G401 (cell line): ENCODE results near the gene CUL2. TPM values are rescaled to one million over a fixed set of nuclear protein-coding genes. Genes with fewer than 3 reads are reported as not detected.
"Not testable (repeated sequence)": the region's sequence is repeated elsewhere in the genome, so short reads cannot be mapped to it uniquely, and the experiment has no call there.

Source experiments
- DNase-seq: peaks from one replicate; pipeline ENCODE4 v3.0.0-alpha.2; 2015; ENCODE audit warnings: low spot score
- in situ Hi-C: cut with HindIII; loops from 2 replicates; pipeline ENCODE4 v1.10.0; 2016; ENCODE audit warnings: low sequenced_read_pairs, mixed read lengths
- total RNA-seq: library from RNA; depleted of rRNA; stranded (reverse); fragments of >200 nt; shearing (Covaris generic); gene quantifications from 2 replicates; pipeline ENCODE4 v1.2.3, GENCODE V29; 2014

Gene CUL2
- total RNA-seq, 1 experiment from 2014 or later = 29.2 TPM

- peak; percentile 38 for DNase-seq
- in situ Hi-C loops = no loop called here
Measured at GRCh38 chr10:34994565-34995142, 95.5 kb downstream of the CUL2 start.

GRCh38 chr10:34993782-34994181 lies 96.4 kb downstream of the CUL2 start:
- in situ Hi-C loops = no loop called here
- DNase-seq = no peak

- in situ Hi-C loops, DNase-seq: not testable (repeated sequence)
Measured at GRCh38 chr10:34991117-34991516, 99.0 kb downstream of the CUL2 start.

GRCh38 chr10:34988397-34989067 lies 101.6 kb downstream of the CUL2 start:
- in situ Hi-C loops = no loop called here

GRCh38 chr10:34985823-34986222 lies 104.3 kb downstream of the CUL2 start:
- DNase-seq = no peak
- in situ Hi-C loops = no loop called here

More at GRCh38 chr10:34988397-34989067, 101.6 kb downstream of the CUL2 start:
- DNase-seq = no peak

GRCh38 chr10:34985146-34985545 lies 105.0 kb downstream of the CUL2 start:
- in situ Hi-C loops = no loop called here
- DNase-seq = no peak

- no peak for DNase-seq
- in situ Hi-C loops = no loop called here
Measured at GRCh38 chr10:34981844-34982243, 108.3 kb downstream of the CUL2 start.

GRCh38 chr10:34979938-34980337 lies 110.2 kb downstream of the CUL2 start:
- no peak for DNase-seq
- in situ Hi-C loops = no loop called here

- no peak for DNase-seq
- in situ Hi-C loops = no loop called here
Measured at GRCh38 chr10:34978080-34978479, 112.1 kb downstream of the CUL2 start.

- in situ Hi-C loops, DNase-seq: not testable (repeated sequence)
Measured at GRCh38 chr10:34976380-34976910, 113.7 kb downstream of the CUL2 start.

- DNase-seq, in situ Hi-C loops: not testable (repeated sequence)
Measured at GRCh38 chr10:34974364-34975065, 115.6 kb downstream of the CUL2 start.

- in situ Hi-C loops, DNase-seq: not testable (repeated sequence)
Measured at GRCh38 chr10:34973757-34974156, 116.4 kb downstream of the CUL2 start.

- in situ Hi-C loops, DNase-seq: not testable (repeated sequence)
Measured at GRCh38 chr10:34973121-34973520, 117.0 kb downstream of the CUL2 start.

- DNase-seq, in situ Hi-C loops: not testable (repeated sequence)
Measured at GRCh38 chr10:34972591-34972990, 117.5 kb downstream of the CUL2 start.

- in situ Hi-C loops = not testable (repeated sequence)
Measured at GRCh38 chr10:34971606-34972334, 118.4 kb downstream of the CUL2 start.

GRCh38 chr10:34969171-34969570 lies 121.0 kb downstream of the CUL2 start:
- DNase-seq = no peak
- in situ Hi-C loops = no loop called here

More at GRCh38 chr10:34971606-34972334, 118.4 kb downstream of the CUL2 start:
- not testable (repeated sequence) for DNase-seq

- DNase-seq = peak; percentile 30
- in situ Hi-C loops = no loop called here
Measured at GRCh38 chr10:34967335-34967880, 122.7 kb downstream of the CUL2 start.

GRCh38 chr10:34966451-34966850 lies 123.7 kb downstream of the CUL2 start:
- in situ Hi-C loops = no loop called here
- DNase-seq = no peak

GRCh38 chr10:34966040-34966439 lies 124.1 kb downstream of the CUL2 start:
- no peak for DNase-seq
- in situ Hi-C loops = no loop called here
